Aorta (tissue), 5 donors: ENCODE measurements around the gene GDPD5. TPM values are rescaled to one million over a fixed set of nuclear protein-coding genes. Genes with fewer than 3 reads are reported as not detected.

Experiments used
- ATAC-seq: fragments of 200-7000 bp; cut with Tn5 transposase; one replicate; pipeline ENCODE4 v1.9.1; 2022; ENCODE audit warnings: moderate library complexity; ENCODE audit not compliant: low FRiP score
- DNase-seq, 2 donors: peaks; one replicate each; pipeline ENCODE4 v3.0.0-alpha.2; 2020
- H3K27ac ChIP-seq, 2 donors: one replicate each; pipeline ENCODE4 v1.5.1; 2013; ENCODE audit warnings: low read length in 2 of 2, mild to moderate bottlenecking in 2 of 2, moderate library complexity in 2 of 2, control low read depth in 1 of 2, inconsistent platforms in 1 of 2, low read depth in 1 of 2
- H3K27me3 ChIP-seq, 2 donors: one replicate each; pipeline ENCODE4 v1.6.1; 2013; ENCODE audit warnings: control low read depth in 1 of 2, low read length in 1 of 2, mild to moderate bottlenecking in 1 of 2, moderate library complexity in 1 of 2; ENCODE audit not compliant: insufficient read depth in 2 of 2, control insufficient read depth in 1 of 2
- H3K36me3 ChIP-seq, 2 donors: one replicate each; pipeline ENCODE4 v1.6.1; 2013; ENCODE audit warnings: control low read depth in 1 of 2, low read length in 1 of 2, mild to moderate bottlenecking in 1 of 2; ENCODE audit not compliant: insufficient read depth in 2 of 2, control insufficient read depth in 1 of 2
- H3K4me1 ChIP-seq, 2 donors: one replicate each; pipeline ENCODE4 v1.6.1; 2013; ENCODE audit warnings: low read length in 2 of 2, control low read depth in 1 of 2, mild to moderate bottlenecking in 1 of 2, moderate library complexity in 1 of 2; ENCODE audit not compliant: insufficient read depth in 2 of 2, control insufficient read depth in 1 of 2
- H3K4me3 ChIP-seq, 2 donors: one replicate each; pipeline ENCODE4 v1.5.1; 2013; ENCODE audit warnings: low read length in 2 of 2, control low read depth in 1 of 2, mild to moderate bottlenecking in 1 of 2
- H3K9me3 ChIP-seq: one replicate; pipeline ENCODE4 v1.6.1; 2013; ENCODE audit warnings: mild to moderate bottlenecking, low read length; ENCODE audit not compliant: control insufficient read depth
- WGBS, 2 donors: extraction: QIAGEN DNeasy Blood & Tissue Kit; methylation state at CpG; one replicate each; pipeline ENCODE4 v1.1.7; 2013; 5-methylcytosine and 5-hydroxymethylcytosine counted together
- intact Hi-C, 2 donors: fragments of 100-400 bp; cut with DNase I; formaldehyde crosslinking; loops; one replicate each; pipeline versions ENCODE4 v1.14.2 to v1.15.0; 2022
- polyA plus RNA-seq, 2 donors: library from polyadenylated mRNA; stranded (reverse); fragments of 200-250 nt; gene quantifications; one replicate each; pipeline ENCODE4 v1.2.3, GENCODE V29; 2013
- total RNA-seq, 2 donors: library from RNA; stranded (reverse); fragmentation: NEBNext Ultra II Directional; extraction: Animal tissue kit (Norgen Biotek cat#: 25700); gene quantifications; one replicate each; pipeline ENCODE4 v1.2.1, GENCODE V29; 2021
- donor health status: healthy with polysubstance abuse.
- donor health status: Bipolar disorder and iron deficiency.
- donor health status: DM: no; HTN: no; CAD: no.
- donor health status: DM: no; HTN: no; CAD: no.
- donor health status: DM: yes; HTN: yes; CAD: no.

GDPD5 gene
- total and polyA plus RNA-seq, 4 donors, result 3.5 to 53.0 (median 34.2) TPM

DNA sequence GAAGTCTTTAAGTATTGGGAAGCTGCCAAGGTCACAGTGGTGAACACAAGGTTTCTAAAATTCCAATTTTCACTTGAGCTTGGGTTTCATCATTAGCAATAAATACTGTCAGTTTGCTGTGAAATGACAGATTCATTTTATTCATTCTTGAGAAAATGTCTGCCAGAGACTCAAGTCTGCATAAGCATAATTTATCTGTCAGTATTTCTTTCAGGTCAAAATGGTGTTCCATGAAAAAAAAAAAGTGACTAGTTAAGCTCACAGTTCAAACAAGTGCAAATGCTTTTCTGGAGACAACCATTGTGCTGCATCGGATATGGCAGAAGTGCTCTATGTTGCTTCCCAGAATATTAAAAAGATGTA, 8.1 kb upstream of the GDPD5 start:
- WGBS, 2 donors, result 89 to 90% methylated on average over 1 of the region's 1 CpG
- Histone ChIP-seq H3K4me1 (no peaks in the 10 kb centered on the region), H3K9me3 (no peaks in the 10 kb centered on the region), H3K4me3 (no peak overlapping the region), H3K36me3 (no peaks in the 10 kb centered on the region), H3K27ac (no peak overlapping the region), H3K27me3 (no peaks in the 10 kb centered on the region)
- intact Hi-C loops, result loop anchor here (2.0 to 10.0 kb wide), 5 partner anchors 89 to 259 kb away; no protein-coding TSS in a partner anchor
- DNase-seq, result no peak
- ATAC-seq, result no peak

DNA sequence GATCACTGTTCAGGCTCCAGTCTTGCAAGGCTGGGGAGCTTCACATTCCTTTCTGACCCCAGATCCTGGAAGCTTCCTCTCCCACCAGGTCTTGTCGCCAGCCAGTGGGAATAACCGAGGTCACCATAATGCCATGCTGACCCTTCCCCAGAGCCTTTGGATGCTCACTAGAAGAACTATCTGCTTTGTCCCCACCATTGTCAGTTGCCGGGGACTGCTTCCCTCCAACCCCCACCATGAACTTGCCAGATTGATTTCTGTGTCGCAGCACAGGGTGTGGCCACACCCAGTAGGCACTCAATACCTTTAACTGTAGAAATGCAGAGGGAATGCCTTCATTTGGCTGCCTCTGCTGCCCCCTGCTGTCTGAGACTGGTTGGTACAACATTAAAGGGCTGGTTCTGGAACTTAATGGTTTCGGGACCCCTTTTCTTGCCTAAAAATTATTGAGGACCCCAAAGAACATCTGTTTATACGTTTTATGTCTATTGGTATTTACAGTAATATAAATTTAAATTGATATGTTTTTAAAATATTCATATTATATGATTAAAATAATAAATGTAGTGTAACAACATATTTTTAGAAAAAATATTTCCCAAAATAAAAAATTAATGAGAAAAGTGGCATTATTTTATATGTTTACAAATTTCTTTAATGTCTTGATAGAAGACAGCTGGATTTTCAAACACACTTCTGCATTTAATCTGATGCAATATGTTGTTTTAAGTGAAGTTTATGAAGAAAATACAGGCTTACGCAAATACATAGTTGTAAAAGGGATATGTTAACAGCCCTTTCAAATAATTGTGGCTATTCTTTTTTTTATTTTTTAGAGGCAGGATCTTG, 6.7 kb upstream of the GDPD5 start:
- Histone ChIP-seq H3K27me3 (no peaks in the 10 kb centered on the region), H3K27ac (no peak overlapping the region), H3K4me1 (no peaks in the 10 kb centered on the region), H3K9me3 (no peaks in the 10 kb centered on the region), H3K4me3 (no peak overlapping the region), H3K36me3 (no peaks in the 10 kb centered on the region)
- DNase-seq (peak; percentile 78 to 89), ATAC-seq (peak; percentile 84)
- WGBS, 2 donors, result 39 to 42% methylated on average over 7 of the region's 7 CpGs
- intact Hi-C loops, result loop anchor here (2.0 to 10.0 kb wide), 5 partner anchors 88 to 258 kb away; no protein-coding TSS in a partner anchor

GRCh38 chr11:75531325-75531724, 5.6 kb upstream of the GDPD5 start:
- ATAC-seq (no peak), DNase-seq (no peak)
- intact Hi-C loops, result loop anchor here (1.0 to 10.0 kb wide), 6 partner anchors 86 to 257 kb away; no protein-coding TSS in a partner anchor
- no peaks in the 10 kb centered on the region for H3K27me3 ChIP-seq
- H3K36me3 ChIP-seq, result no peaks in the 10 kb centered on the region
- no peaks in the 10 kb centered on the region for H3K4me1 ChIP-seq
- no peak overlapping the region for H3K27ac ChIP-seq
- 75 to 81% methylated on average over 4 of the region's 4 CpGs for WGBS, 2 donors
- H3K4me3 ChIP-seq, result no peak overlapping the region
- H3K9me3 ChIP-seq, result no peaks in the 10 kb centered on the region

DNA sequence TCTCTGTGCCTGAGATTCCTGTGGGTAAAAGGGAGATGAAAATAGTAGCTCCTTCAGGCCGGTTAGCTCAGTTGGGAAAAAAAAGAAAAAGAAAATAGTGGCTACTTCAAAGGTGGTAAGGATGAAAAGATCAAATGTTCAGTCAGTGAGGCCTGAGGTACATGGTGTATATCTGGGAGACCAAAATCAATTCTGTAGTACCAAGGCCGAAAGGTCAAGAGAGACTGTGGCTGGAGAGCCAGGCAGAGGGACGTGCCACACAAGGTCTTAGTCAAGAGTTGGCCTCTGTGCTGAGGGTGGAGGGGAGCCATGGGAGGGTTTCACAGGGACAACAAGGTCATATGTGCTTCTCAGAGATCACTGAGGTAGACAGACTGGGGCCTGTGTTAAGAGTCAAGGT, 4.8 kb upstream of the GDPD5 start:
- Histone ChIP-seq H3K4me3 (no peak overlapping the region), H3K27ac (no peak overlapping the region), H3K27me3 (no peaks in the 10 kb centered on the region), H3K4me1 (no peaks in the 10 kb centered on the region), H3K36me3 (no peaks in the 10 kb centered on the region), H3K9me3 (no peaks in the 10 kb centered on the region)
- intact Hi-C loops, result loop anchor here (2.0 to 10.0 kb wide), 5 partner anchors 123 to 256 kb away; no protein-coding TSS in a partner anchor
- ATAC-seq, result no peak
- 64 to 83% methylated on average over 3 of the region's 3 CpGs for WGBS, 2 donors
- DNase-seq, result no peak

GRCh38 chr11:75527938-75528735, 2.4 kb upstream of the GDPD5 start:
- no peak overlapping the region for H3K4me3 ChIP-seq
- DNase-seq, result no peak
- no peak for ATAC-seq
- H3K4me1 ChIP-seq, result no peaks in the 10 kb centered on the region
- 68 to 70% methylated on average over 10 of the region's 10 CpGs for WGBS, 2 donors
- intact Hi-C loops, result loop anchor here in 1 of 2 donors (5.0 kb wide), 1 partner anchor 126 kb away; no protein-coding TSS in a partner anchor
- no peaks in the 10 kb centered on the region for H3K9me3 ChIP-seq
- no peaks in the 10 kb centered on the region for H3K36me3 ChIP-seq
- H3K27ac ChIP-seq, result no peak overlapping the region
- H3K27me3 ChIP-seq, result no peaks in the 10 kb centered on the region

DNA sequence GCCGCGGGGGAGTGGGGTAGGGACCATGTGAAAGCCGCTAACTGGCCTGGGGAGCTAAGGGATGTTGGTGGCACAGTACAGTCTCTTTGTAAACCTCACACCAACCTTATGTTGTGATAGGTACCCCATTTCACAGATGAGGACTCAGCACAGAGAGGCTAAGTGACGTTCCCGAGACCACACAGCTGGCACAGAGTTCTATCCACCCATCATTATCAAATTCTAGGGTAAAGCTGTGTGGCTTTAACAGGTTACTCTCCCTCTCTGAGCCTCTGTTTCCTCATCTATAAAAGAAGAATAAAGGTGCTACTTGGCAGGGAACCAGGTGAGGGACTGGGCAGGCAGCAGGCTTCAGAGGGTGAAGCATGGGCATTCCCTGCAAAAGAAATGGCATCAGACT, 1.4 kb upstream of the GDPD5 start:
- ATAC-seq (no peak), DNase-seq (no peak)
- 95 to 96% methylated on average over 5 of the region's 5 CpGs for WGBS, 2 donors
- intact Hi-C loops, result loop anchor here in 1 of 2 donors (5.0 kb wide), 1 partner anchor 125 kb away; no protein-coding TSS in a partner anchor
- H3K9me3 ChIP-seq, result no peaks in the 10 kb centered on the region
- no peaks in the 10 kb centered on the region for H3K27me3 ChIP-seq
- H3K4me3 ChIP-seq, result no peak overlapping the region
- no peak overlapping the region for H3K27ac ChIP-seq
- no peaks in the 10 kb centered on the region for H3K4me1 ChIP-seq
- H3K36me3 ChIP-seq, result no peaks in the 10 kb centered on the region

- Histone ChIP-seq H3K9me3 (no peaks in the 10 kb centered on the region), H3K27ac (no peak overlapping the region), H3K4me3 (peak overlapping the region; percentile 55 to 68), H3K36me3 (no peaks in the 10 kb centered on the region), H3K27me3 (no peaks in the 10 kb centered on the region), H3K4me1 (no peaks in the 10 kb centered on the region)
- intact Hi-C loops, result loop anchor here in 1 of 2 donors (5.0 kb wide), 1 partner anchor 124 kb away; no protein-coding TSS in a partner anchor
- DNase-seq (no peak), ATAC-seq (peak; percentile 16)
- 1 to 2% methylated on average over 21 of the region's 21 CpGs for WGBS, 2 donors
These were observed 426 bp upstream of the GDPD5 start for GRCh38 chr11:75526192-75526541.

GRCh38 chr11:75524665-75525432, 892 bp downstream of the GDPD5 start:
- no peak for ATAC-seq
- intact Hi-C loops, result loop anchor here in 1 of 2 donors (5.0 kb wide), 1 partner anchor 123 kb away; no protein-coding TSS in a partner anchor
- no peaks in the 10 kb centered on the region for H3K4me1 ChIP-seq

More at GRCh38 chr11:75524665-75525432, 892 bp downstream of the GDPD5 start:
- Histone ChIP-seq H3K9me3 (no peaks in the 10 kb centered on the region), H3K36me3 (no peaks in the 10 kb centered on the region), H3K27ac (no peak overlapping the region), H3K4me3 (peak overlapping the region; percentile 35 to 68), H3K27me3 (no peaks in the 10 kb centered on the region)
- peak in 1 of 2 donors; percentile 62 for DNase-seq
- WGBS, 2 donors, result 11 to 13% methylated on average over 50 to 51 of the region's 51 CpGs
